T-helper 2 cell treated with Interferon-gamma antibody and Interleukin-4, amounts not matched to agents 100 ng/mL and 5 ng/mL, for 36 hours (primary cell): ENCODE data around the gene FAM3A. TPM values are rescaled to one million over a fixed set of nuclear protein-coding genes. Genes with fewer than 3 reads are reported as not detected.

ENCODE experiments used
- intact Hi-C: fragments of 100-400 bp; cut with micrococcal nuclease; formaldehyde crosslinking; loops from one replicate; pipeline ENCODE4 v1.15.1; 2023
- total RNA-seq: library from RNA; stranded (reverse); gene quantifications from 2 replicates; pipeline ENCODE4 v1.2.3, GENCODE V29; 2022

The FAM3A gene
- total RNA-seq, 1 donor from 2014 or later: 32.4 TPM

DNA sequence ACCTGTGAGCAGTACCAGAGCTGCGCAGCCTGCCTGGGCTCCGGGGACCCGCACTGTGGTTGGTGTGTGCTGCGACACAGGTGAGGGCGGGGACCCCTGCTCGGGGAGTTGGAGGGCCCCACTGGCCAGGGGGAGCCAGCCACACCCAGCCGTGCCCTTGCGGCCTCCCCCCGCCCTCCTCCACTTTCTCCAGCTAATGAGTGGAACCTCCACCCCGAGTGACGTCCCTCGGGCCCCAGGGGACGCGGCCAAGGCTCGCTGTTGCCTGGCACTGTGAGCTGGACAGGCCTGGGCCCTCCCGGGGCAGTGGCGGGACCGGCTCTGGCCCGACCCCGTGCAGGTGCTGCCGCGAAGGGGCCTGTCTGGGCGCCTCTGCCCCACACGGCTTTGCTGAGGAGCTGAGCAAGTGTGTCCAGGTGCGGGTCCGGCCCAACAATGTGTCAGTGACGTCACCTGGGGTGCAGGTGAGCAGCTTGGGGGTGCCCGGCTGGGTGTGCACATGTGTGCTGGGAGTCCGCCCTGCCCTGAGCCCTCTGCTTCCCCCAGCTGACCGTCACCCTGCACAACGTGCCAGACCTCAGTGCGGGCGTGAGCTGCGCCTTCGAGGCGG, 52.3 kb downstream of the FAM3A start:
- intact Hi-C loops: no loop called here

DNA sequence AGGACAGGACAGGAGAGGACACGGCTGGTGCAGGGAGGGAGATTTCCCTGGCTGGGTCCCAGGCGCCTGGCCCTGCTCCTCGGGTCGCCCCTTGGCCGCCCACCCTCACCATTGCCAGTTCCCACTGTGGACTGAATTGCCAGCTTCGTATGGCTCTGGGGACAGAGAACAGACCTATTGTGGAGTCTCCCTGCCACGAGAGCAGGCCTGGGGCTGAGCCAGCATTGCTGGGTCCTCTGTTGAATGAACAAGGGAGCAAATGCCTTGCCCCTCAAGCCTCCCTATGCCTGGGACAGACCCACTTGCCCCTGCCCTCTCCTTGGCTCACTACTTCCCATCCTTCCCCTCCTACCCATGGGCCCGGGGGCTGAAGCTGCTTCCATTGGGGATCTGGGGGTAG, 53.6 kb downstream of the FAM3A start:
- intact Hi-C loops: no loop called here

DNA sequence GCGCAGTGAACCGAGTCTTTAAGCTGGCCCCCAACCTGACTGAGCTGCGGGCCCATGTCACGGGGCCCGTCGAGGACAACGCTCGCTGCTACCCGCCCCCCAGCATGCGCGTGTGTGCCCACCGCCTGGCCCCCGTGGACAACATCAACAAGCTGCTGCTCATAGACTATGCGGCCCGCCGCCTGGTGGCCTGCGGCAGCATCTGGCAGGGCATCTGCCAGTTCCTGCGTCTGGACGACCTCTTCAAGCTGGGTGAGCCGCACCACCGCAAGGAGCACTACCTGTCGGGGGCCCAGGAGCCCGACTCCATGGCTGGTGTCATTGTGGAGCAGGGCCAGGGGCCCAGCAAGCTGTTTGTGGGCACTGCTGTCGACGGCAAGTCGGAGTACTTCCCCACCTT, 55.7 kb downstream of the FAM3A start:
- intact Hi-C loops: no loop called here

DNA sequence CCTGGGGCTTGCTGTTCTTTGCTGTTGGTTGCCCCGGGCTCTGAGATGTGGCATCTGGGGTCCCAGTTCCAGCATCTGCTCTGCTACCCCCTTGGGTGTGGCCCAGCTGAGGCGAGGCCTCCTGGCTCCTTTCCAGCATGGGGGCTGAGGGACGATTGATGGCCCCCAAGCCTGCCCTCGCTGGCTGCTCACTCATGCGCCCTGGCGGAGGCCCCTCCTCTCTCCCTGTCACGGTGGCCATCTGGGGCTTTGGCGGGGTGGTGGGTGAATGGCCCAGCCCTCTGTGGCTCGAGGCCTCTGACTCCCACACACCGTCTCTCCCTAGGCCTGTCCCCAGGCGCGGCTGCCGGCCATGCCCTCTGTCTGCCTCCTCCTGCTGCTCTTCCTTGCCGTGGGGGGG, 56.2 kb downstream of the FAM3A start:
- intact Hi-C loops: loop anchor here (2.0 kb wide), 2 partner anchors 31 kb away; partner anchors contain the start of genes ATP6AP1 and SLC10A3

DNA sequence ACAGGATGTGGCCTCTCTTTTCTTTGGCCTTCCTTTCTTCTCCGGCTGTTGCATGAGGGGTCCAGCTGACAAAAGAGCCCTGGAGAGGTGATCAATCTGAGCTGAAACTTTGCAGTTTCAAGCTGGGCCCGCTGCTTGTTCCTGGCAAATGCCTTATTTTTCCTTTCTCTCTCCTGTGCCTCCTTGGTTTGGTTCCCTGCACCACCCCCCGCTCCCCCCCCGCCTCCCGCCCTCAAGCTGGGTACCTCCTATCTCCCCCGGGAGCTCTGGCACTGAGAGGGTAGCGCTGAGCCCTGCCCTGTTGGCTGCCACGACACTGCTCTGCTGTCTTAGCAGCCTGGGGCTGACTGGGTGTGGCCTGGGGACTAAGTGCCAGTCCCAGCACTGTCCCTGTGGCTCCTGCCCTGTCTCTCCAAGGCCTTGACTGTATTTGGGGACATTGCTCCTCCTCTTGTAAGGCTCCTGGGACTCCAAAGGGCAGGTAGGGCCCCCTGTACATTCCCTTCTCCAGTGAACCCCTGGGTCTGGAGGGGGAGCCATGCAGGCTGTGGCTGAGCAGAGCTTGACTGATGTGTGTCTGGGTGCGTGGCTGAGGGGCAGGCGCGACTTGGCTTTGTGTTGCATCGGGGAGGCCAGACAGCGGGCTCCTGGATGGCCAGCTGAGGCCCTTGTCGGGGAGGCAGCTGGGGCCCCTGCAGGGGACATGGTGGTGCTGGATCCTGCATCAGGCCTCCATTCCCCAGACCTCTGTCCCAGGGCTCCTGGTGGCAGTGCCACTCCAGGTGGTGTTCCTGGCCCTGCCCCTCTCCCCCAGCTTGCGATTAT, 56.9 kb downstream of the FAM3A start:
- intact Hi-C loops: loop anchor here (2.0 kb wide), 2 partner anchors 30 to 32 kb away; partner anchors contain the start of genes ATP6AP1 and SLC10A3

DNA sequence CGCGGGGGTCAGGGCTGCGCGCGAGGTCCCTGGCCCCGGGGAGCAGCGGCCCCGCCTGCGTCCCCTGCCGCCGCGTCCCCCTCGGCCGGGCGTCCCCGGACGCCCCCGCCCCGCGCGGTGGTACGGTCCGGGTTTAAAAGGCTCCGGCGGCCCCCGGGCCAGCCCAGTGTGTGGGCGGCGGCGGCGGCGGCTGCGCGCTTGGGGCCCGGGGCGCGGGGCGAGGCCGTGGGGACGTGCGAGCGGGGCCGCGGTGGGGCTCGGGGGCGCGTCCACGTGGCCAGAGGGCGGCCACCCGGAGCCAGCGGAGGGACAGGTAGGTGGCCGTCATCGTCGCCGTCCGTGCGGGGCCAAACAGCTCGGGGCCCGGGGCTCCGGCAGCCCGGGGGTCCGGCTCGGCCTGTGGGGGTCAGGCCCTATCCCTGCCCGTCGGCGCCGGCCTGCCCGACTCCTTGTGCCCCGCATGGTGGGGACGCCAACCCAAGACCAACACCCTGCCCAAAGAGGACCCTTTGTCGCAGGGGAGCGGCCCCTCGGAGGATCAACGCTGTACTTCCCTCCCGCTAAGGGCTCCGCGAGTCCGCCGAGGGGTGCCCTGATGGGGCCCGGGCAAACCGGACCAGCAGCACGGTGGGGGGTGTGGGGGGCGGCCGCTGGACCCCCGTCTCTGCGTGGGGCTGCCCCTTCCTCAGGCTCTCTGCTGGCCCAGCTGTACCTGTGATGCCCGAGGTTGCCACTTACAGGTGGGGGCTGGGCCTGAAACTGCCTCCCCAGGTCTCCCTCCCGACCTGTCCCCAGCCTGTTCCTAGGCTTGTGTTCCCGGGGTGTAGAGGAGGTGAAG, 57.7 kb downstream of the FAM3A start, which contains the start of gene PLXNA3:
PLXNA3 (plus strand) TSS at position 166 of the 838 bp plus-strand sequence. CDS start 1,903 bp downstream, outside the sequence.
- intact Hi-C loops: loop anchor here (2.0 kb wide), 2 partner anchors 30 to 32 kb away; partner anchors contain the start of genes ATP6AP1 and SLC10A3

DNA sequence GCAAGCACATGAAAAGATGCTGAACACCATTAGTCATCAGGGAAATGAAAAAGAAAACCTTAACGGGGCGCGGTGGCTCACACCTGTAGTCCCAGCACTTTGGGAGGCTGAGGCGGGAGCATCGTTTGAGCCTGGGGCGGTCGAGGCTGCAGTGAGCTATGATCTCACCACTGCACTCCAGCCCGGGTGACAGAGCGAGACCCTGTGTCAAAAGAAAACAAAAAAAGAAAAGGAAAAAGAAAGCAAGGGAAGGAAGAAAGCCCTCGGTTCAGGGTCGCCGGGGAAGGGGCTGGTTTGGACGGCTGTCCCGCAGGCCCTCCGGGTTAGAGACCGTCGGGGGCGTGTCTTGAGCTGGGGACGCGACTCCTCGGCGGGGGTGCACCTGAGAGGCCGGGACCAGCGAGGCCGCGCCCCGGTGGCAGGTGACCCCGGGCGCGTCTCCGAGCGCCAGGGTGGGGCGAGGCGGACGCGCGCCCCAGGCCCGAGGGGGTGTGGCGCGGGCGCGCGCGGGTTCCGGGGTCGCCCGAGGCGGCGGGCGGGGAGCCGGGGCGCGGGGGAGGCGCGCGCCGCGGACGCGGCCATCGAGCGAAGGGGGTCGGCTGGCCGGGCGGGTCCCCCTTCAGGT, 58.4 kb downstream of the FAM3A start:
- intact Hi-C loops: loop anchor here (2.0 kb wide), 2 partner anchors 29 to 33 kb away; partner anchors contain the start of genes ATP6AP1 and SLC10A3

Other genes with a start within 250 kb of the FAM3A start
- gene TEX28, start 221.1 kb downstream of the FAM3A start, total RNA-seq: not detected in 2 replicates
- 0.98 and 1.0 TPM in 2 replicates for gene TKTL1, start 220.4 kb downstream of the FAM3A start, total RNA-seq
- 1,245 and 1,271 TPM in 2 replicates for gene FLNA, start 141.6 kb downstream of the FAM3A start, total RNA-seq
- gene EMD, start 136.9 kb downstream of the FAM3A start, total RNA-seq: 56.4 and 61.3 TPM in 2 replicates
- 3,046 and 3,070 TPM in 2 replicates for gene RPL10, start 117.9 kb downstream of the FAM3A start, total RNA-seq
- gene DNASE1L1, start 107.0 kb downstream of the FAM3A start, total RNA-seq: 21.2 and 24.8 TPM in 2 replicates
- gene TAFAZZIN, start 104.7 kb downstream of the FAM3A start, total RNA-seq: 95.9 and 97.3 TPM in 2 replicates
- 43.2 and 46.1 TPM in 2 replicates for gene ATP6AP1, start 87.6 kb downstream of the FAM3A start, total RNA-seq
- 99.0 and 102 TPM in 2 replicates for gene GDI1, start 79.1 kb downstream of the FAM3A start, total RNA-seq
- 65.3 and 74.3 TPM in 2 replicates for gene FAM50A, start 72.1 kb downstream of the FAM3A start, total RNA-seq
- 29.0 and 29.8 TPM in 2 replicates for gene PLXNA3, start 58.0 kb downstream of the FAM3A start, total RNA-seq
- 50.6 and 52.5 TPM in 2 replicates for gene LAGE3, start 37.0 kb downstream of the FAM3A start, total RNA-seq
- gene UBL4A, start 29.6 kb downstream of the FAM3A start, total RNA-seq: 43.7 and 47.7 TPM in 2 replicates
- gene SLC10A3, start 25.6 kb downstream of the FAM3A start, total RNA-seq: 22.1 and 22.3 TPM in 2 replicates
- 67.9 and 68.2 TPM in 2 replicates for gene G6PD, start 30.6 kb upstream of the FAM3A start, total RNA-seq
- gene IKBKG, start 31.4 kb upstream of the FAM3A start, total RNA-seq: 41.9 and 45.1 TPM in 2 replicates
- not detected in 2 replicates for gene CTAG1A, start 68.9 kb upstream of the FAM3A start, total RNA-seq
- gene CTAG1B, start 103.0 kb upstream of the FAM3A start, total RNA-seq: not detected in 2 replicates
- gene CTAG2, start 137.3 kb upstream of the FAM3A start, total RNA-seq: not detected in 2 replicates
- gene GAB3, start 234.8 kb upstream of the FAM3A start, total RNA-seq: 8.6 and 9.4 TPM in 2 replicates
- gene DKC1, start 246.6 kb upstream of the FAM3A start, total RNA-seq: 101 and 102 TPM in 2 replicates